Activated CD8-positive, alpha-beta memory T cell treated with anti-CD3 and anti-CD28 coated beads for 24 hours (primary cell): ENCODE results near the gene CRIP3.

Source experiments
- DNase-seq: peaks from one replicate; pipeline ENCODE4 v3.0.0-alpha.2; 2020

CRIP3 gene

DNA sequence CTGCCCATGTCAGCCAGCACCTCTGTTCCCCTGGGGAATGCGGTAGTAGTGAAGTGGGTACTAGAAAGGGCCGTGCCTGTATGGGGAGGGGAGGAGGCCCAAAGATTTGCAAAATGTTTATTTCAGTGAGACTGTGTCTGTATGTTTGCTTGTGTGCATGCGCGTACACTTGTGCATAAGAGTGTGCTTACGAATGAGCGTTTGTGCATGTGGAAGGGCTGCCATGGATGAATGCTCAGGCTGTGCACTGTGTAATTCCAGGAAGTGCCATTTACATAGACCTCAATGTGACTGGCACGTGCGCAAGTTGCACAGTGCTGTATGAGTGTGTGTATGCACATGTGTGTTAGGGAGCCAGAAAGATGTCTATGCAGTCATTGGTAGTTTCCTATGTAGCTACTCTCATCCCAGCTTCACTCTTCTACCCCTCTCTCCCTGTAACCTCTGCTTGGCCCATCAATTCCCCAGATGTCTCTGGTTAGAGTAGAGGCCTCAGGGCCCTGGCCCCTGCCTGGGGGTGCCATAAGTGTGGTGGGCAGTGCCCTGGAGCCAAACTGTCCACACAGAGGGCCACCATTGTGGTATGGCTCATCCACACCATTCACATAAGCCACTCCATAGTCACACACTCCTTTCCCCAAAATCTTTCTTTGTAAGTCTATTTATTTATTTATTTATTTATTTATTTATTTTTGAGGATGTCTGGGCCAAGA lies 37.4 kb downstream of the CRIP3 start:
- DNase-seq: no peak

DNA sequence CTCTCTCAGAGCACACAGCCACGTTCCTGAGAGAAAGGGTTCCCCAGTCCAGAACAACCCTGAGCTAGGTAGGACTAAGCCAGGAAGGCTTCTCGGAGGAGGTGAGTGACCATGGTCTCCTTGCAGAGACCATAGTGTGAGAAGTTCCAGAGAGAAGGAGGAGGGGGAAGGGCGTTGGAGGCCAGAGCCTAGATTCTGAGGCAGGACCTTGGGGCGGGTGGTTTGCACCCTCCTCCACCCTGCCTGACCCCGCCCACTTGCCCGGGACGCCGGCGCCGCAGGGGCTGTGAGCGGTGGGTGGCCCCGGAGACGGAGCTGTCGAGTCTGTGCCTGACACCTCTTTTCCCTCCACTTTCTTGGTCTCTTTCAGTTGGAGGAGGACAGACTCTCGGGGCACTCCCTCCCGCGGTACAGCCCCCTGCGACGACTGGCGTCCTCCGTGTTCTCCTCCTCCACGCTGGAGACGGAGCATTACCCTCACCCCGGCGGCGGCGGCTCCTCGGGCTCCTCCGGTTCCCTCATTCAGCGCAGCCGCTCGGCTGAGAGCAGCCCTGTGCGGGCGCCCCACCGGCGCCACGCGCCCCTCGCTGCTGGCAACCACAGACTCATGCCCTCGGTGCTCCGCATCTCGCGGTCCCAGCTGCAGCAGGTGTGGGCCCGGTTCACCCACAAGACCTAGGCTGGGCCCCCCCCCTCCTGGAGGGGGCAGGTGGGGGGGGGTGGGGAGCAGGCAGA lies 39.2 kb downstream of the CRIP3 start:
- DNase-seq: peak; percentile 80

DNA sequence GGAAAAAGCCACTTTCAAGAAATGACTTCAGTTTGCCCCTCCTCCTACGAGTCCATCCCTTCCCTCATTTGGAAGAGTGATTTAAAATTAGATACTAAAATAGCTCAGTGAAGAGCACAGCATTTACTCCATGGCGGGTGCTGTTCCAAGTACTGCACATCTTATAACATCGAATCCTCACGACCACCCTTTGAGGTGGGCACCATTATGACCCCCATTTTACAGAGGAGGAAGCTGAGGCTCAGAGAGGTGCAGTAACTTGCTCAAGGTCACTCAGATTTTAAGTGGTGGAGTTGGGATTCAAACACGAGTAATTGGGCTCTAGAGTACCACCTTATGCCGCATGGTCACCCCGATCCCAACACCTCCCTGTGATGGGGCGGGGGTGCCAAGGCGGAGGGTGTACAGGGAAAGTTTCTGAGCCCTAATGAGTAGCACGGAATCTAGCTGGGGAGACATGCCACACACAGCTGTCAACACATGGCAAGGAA lies 39.8 kb downstream of the CRIP3 start:
- no peak for DNase-seq

DNA sequence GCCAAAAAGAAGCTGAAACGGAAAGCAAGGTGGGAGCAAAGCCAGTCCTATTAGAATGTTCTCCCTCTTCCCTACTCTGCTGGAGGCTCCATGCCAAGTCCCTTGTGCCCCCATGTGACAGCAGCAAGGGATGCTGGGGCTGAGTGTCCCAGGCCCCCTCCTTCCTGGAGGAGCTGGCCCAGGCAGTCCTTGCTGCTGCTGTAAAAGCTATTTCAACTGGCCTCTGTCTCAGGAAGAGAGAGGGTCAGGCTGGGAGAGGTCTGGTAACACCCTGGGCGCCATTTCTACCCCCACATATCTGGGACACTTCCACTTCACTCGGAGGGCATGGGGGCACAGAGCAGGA lies 40.3 kb downstream of the CRIP3 start:
- DNase-seq: no peak

DNA sequence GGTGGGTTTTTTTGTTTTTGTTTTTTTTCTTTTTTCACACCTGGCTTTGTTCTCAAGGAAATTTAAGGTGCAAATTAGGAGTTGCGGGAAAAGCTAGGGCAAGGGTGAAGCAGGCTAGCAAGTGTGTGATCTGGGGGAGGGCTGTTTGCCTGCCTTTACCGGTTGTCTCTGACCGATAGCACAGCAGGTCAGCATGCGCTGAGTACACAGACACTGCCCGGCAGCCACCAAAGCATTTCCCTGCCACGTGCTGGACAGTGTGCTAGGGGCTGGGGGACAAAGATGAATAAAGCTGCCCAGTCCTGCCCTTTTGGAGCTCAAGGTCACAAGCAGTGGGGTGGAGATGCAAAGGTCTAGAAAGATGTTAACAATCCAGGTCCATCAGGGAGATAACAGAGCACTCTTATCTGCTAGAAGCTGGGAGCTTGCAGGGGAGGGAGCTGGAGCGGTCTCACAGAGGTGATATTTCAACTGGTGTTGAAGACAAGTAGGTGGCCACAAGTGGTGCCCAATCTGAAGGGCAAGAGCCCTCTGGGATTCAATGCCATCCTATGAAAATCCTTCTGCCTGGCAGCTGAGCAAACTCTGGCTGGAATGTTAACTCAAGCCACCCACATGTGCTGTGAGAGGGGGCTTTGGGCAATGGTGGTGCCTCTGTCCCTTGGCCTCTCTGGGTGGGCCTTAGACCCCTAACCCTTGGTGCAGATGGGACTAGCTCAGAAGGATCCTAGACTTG lies 40.8 kb downstream of the CRIP3 start:
- DNase-seq: no peak

DNA sequence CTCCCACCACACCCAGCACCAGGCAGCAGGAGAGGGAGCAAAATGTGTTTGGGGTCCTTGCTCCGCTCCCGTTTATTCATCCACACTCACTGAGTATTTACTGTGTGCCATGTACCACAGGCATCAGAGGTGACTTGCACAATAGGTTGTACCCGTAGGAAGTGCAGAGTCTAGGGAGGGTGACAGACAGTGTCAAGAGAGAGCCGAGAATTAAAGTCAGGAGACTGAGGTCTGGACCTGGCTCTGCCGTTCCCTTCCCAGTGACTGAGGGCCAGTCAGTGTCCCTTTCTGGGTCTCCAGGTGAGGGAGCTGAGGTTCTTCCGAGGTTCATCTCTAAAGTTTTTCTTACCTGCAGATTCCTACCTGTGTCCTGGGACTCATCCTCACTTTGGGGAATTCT lies 43.1 kb downstream of the CRIP3 start:
- no peak for DNase-seq

DNA sequence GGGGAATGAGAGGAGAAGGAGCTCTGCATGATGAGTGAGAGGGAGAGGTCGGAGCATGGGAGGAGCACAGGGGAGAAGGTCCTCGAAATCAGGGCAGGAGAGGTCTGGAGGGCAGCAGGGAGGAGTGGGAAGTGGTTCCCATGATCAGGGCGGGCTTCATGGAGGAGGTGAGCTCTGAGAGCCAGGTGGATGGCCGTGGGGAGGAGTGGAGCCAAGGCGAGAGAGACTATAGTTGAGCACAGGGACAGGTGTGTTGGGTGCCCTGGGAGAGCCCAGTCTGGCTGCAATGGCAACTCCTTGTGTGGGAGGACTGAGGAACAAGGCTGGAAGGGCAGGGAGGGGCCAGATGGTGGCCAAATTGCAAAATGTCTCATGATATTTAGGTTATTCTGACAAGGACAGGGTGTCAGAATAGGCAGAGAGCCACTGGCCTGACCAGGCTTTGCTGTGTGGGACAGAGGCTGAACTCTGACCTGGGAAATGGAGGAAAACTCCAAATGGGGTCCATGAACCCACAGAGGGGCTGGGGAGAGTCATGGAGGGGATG lies 44.0 kb downstream of the CRIP3 start:
- no peak for DNase-seq

DNA sequence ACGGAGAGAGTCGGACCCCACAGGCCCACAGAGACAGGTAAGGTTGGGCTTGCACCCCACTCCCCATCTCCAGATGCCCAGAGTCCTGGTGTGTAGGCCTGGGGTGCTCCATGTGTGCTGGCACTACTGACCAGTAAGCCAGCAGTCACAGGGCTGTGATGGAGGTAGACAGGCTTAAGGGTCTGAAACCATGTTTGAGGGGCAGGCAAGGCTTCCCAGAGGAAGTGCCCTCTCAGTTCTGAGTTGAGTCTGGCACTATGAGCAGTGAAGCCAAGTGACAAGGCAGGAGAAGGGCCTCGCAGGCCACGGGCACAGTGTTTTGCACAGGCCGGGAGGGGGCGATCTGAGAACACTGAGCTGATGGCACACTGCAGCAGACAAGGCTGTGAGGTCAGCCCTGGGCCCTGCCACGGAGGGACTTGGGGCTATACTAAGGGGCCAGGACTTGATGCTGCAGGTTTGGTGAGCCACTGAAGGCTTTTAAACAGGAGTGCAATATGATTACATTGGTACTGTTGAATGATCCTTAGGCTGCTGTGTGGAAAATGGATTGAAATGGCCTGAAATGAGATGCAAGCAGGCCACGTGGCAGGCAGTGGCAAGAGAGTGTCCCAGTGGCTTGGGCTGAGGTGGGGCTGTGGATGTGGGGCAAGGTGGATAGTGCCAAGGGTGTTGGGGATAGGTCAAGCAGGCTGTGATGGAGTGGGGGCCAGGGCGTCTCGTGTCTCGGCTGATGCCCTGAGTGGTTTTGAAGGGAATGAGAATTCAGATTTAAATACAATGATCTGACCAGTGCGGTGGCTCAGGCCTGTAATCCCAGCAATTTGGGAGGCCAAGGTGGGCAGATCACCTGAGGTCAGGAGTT lies 45.1 kb downstream of the CRIP3 start:
- DNase-seq: peak; percentile 86

DNA sequence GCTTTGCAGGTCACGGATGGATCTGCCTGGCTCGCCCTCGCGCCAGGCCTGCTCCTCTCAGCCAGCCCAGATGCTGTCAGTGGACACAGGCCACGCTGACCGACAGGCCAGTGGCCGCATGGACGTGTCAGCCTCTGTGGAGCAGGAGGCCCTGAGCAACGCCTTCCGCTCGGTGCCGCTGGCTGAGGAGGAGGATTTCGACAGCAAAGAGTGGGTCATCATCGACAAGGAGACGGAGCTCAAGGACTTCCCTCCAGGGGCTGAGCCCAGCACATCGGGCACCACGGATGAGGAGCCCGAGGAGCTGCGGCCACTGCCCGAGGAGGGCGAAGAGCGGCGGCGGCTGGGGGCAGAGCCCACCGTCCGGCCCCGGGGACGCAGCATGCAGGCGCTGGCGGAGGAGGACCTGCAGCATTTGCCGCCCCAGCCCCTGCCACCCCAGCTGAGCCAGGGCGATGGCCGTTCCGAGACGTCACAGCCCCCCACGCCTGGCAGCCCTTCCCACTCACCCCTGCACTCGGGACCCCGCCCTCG lies 45.8 kb downstream of the CRIP3 start:
- DNase-seq: no peak

DNA sequence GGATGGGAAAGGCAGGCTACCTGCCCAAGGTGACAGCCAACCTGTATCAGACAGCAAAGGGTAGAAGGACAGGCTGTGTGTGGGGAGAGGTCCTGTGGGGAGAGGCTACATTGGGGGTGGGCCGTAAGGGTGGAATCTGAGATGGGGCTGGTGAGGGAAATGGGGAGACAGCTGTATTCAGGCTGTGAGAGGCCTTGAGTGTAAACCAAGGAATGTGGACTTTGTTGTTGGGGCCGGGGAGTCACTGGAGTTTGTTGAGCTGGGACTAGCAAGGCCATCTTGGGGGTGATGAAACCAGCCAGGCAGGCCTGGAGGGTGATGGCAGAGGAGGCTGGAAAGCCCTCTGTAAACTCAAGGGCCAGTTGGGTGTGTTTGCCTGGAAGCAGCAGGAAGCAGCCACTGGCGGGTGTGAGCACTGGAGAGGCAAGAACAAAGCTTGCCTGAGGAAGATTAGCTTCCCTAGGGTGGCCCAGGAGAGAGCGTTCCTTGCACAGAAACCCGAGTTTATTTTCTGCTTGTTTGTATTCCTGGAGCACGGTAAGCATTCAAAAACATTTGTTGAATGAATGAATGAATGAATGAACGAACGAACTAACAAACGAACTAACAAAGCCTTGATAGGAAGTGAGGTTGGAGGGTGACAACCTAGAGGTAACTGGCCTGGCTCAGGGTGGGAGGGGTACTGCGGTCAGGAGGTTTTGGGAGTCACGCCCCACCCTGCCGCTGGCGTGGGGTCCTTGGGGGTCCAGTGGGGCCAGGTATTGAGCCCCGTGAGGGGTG lies 46.4 kb downstream of the CRIP3 start:
- DNase-seq: no peak

DNA sequence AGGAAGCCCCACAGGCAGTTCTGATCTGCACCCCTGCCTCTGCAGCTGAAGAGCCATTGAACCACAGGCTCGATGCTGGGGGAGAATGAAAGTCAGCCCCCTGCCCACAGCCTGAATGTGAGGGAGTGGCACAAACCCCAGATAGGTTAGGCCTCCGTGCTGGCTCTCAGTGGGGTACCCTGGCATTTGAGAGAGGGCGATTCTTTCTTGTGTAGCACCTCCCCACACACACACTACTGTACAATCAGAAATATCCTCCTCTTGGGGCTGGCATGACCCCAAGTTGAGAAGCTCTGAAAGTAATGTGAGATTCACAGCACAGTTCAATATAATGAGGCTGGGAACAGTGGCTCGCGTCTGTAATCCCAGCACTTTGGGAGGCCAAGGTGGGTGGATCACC lies 47.4 kb downstream of the CRIP3 start:
- no peak for DNase-seq

DNA sequence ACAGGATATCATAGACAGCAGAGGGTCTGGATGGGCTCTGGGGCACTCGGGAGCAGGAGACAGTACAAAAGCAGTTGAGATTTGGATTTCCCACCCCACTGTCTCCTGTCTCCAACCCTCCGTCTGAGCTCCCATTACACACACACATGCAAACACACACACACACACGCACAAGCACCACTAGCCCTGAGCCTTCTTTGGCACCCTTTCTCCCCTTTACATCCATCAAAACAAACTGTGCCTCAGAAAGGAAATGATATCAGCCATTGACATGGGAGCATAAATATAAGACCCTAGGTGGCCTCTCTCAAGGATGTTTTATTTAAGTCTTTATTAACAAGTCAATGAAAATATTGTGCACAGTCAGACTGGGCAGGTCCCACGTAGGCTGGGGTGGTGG lies 47.8 kb downstream of the CRIP3 start:
- DNase-seq: no peak

DNA sequence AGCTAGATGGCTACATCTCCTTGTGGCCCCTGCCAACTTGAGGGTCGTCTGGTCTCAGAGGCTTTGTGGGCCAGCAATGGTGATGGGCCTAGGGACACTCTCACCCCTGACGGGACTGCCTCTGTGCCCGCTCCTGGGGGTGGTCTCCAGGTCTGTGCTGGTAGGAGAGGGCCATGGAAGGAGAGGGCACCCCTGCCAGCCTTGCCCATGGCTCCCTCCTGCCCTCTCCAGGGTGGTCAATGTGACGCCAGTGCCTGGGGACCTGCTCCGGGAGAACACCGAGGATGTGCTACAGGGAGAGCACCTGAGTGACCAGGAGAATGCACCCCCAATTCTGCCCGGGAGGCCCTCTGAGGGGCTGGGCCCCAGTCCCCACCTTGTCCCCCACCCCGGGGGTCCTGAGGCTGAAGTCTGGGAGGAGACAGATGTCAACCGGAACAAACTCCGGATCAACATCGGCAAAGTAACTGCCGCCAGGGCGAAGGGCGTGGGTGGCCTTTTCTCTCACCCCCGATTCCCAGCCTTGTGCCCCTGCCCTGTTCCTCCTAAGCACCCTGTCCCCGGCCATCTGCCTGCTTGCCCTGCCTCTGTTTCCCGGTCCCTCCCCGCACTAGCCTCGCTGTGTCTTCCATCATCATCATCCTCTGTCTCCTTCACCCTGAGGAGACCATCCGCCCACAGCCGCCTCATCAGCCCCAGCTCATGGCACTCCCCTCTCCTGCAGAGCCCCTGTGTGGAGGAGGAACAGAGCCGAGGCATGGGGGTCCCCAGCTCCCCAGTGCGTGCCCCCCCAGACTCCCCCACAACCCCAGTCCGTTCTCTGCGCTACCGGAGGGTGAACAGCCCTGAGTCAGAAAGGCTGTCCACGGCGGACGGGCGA lies 49.6 kb downstream of the CRIP3 start:
- DNase-seq: no peak

DNA sequence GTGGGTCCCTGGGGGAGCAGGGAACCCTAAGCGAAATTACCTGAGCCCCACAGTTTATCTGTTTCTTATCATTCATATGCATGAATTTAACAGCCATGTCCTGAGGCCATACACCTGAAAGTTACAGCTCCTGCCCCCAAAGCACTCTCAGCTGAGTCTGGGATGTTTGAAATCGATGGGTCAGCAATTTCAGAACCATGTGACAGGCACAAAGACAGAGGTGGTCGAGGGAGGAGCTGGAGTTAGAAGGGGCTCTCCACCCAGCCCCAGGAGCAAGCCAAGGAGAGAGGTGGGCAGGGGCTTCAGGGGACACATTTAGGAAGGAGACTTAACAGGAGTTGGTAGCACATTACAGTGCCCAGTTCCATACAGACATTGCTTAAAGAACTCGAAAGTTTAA lies 50.4 kb downstream of the CRIP3 start:
- no peak for DNase-seq

DNA sequence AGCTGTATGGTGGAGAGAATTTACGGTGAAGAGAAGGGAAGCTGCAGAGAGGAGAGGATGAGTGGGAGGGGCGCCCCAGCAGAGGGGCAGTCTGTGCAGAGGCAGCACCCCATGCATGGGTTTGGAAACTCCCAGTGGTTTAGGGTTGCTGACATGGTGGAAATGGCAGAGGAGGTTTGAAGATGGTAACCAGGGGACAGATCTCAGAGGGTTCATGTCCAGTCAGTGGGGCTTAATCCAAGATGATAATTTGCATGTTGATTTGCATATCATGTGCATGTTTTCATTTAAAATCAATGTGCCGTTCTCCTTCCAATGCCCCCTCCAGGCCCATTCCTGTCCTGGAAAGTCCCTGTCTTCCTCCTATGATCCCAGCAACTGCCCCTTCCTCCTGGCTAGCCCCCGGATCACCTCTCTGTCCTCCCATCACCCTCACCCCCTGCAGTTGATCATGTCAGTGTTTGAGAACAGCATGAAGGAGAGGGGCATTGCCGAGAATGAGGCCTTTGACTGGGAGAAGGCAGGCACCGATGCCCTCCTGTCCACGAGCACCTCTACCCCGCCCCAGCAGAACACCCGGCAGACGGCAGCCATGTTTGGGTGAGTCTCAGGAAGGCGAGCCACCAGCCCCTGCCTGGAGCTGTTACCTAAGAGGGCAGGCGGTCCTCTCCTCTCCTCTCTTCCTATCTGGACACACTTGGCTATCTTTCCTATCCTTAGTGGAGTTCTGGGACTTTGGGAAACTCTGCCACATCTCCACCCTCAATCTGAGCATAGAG lies 51.1 kb downstream of the CRIP3 start:
- no peak for DNase-seq

DNA sequence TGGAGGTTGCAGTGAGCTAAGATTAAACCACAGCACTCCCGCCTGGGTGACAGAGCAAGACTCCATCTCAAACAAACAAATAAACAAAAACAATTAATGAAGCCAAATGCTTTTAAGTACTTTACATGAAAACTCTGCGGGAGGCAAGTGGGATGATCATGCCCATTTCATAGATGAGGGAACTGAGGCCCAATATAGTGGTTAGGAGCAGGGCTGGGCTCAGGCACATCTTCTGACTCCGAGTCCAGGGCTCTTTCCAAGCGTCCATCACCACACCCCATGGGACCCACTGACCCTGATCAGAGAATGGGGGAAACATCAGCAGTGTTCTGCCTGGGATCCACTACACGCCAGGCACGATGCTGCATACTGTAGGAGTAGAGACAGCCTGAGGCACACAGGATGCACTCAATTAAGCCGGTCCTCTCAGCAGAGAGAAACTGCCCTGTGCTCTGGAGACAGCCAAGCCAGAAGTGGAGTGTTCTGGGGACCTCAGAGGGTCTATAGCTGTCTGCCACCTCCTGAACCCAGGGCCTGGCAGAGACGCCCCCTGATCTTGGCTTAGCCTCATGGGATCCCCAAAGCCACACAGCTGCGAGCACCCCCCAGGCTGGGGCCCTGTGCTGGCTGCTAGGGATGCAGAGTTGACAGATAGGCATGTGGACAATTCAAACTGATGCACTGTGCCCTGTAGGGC lies 51.8 kb downstream of the CRIP3 start:
- peak; percentile 53 for DNase-seq
